HepG2 (cell line): ENCODE measurements around the gene PIP4K2C. TPM values are rescaled to one million over a fixed set of nuclear protein-coding genes. Genes with fewer than 3 reads are reported as not detected.

Experiments used
- ATAC-seq: fragments of 200-7000 bp; cut with Tn5 transposase; 3 replicates; pipeline ENCODE4 v1.9.1; 2020; ENCODE audit warnings: mild to moderate bottlenecking, moderate library complexity
- BruUV-seq: library from RNA; stranded (reverse); fragments of 400-500 nt; replicated peaks from 2 replicates; lab custom pipeline; 2021; lab: Mats Ljungman, UMichigan
- CTCF ChIA-PET: fragments of 300-600 bp; formaldehyde crosslinking; extraction: SDS; loops from one replicate; lab custom pipeline; 2021; ENCODE audit warnings: low total read pairs, inconsistent platforms, low intra/inter-chr PET ratio; lab: Yijun Ruan, JAX
- POLR2A ChIA-PET: fragments of 350-600 bp; sonication (Branson Sonifier 250); formaldehyde crosslinking; loops from one replicate; lab custom pipeline; 2020; ENCODE audit warnings: antibody characterized with exemption, inconsistent platforms; lab: Yijun Ruan, JAX
- DNase-seq: peaks from one replicate; pipeline ENCODE4 v3.0.0-alpha.2; 2015; ENCODE audit warnings: low spot score
- FAIRE-seq: peaks from 3 replicates; lab custom pipeline; 2011; peaks lifted over from hg19 to GRCh38; lab: Jason Lieb, UNC
- H2AFZ ChIP-seq: one replicate; pipeline ENCODE4 v1.6.1; 2011; ENCODE audit warnings: low read length, inconsistent platforms
- H3K27ac ChIP-seq: fragments of 300-600 bp; 3 replicates; pipeline ENCODE4 v1.8.0; 2011; ENCODE audit warnings: mixed run types, mild to moderate bottlenecking, mixed read lengths, low read length, inconsistent platforms; ENCODE audit not compliant: insufficient read depth; ENCODE audit errors: extremely low read length
- H3K27me3 ChIP-seq, 2 experiments: fragments of 200-600 bp in 1 of 2; 2 replicates in 1 of 2; 3 replicates in 1 of 2; pipeline versions ENCODE4 v1.6.0 to v1.8.0; 2011; ENCODE audit warnings: low read length in 2 of 2, mild to moderate bottlenecking in 2 of 2, moderate library complexity in 2 of 2, inconsistent platforms in 1 of 2; ENCODE audit not compliant: insufficient read depth in 2 of 2, control insufficient read depth in 1 of 2
- H3K36me3 ChIP-seq, 2 experiments: fragments of 200-600 bp in 1 of 2; replicated peaks in 1 of 2; 2 replicates in 1 of 2; 3 replicates in 1 of 2; pipeline versions ENCODE4 v1.5.1 to v1.8.0; 2011; ENCODE audit warnings: low read length in 2 of 2, inconsistent platforms in 1 of 2; ENCODE audit not compliant: insufficient read depth in 2 of 2, control insufficient read depth in 1 of 2
- H3K4me1 ChIP-seq: 2 replicates; pipeline ENCODE4 v1.5.1; 2012; ENCODE audit warnings: low read length, inconsistent platforms; ENCODE audit not compliant: insufficient read depth
- H3K4me2 ChIP-seq: 2 replicates; pipeline ENCODE4 v1.6.0; 2011; ENCODE audit warnings: low read depth, low read length, inconsistent platforms
- H3K4me3 ChIP-seq, 3 experiments: fragments of 200-600 bp in 1 of 3; sonication (generic), shearing (Covaris generic) in 1 of 3; replicated peaks in 1 of 3; 2 replicates each; pipeline ENCODE4 v1.5.1; 2011 to 2016; ENCODE audit warnings: low read length in 3 of 3, inconsistent platforms in 2 of 3, low read depth in 2 of 3, mild to moderate bottlenecking in 2 of 3, control low read depth in 1 of 3, mixed read lengths in 1 of 3; ENCODE audit not compliant: insufficient read depth in 1 of 3
- H3K79me2 ChIP-seq: one replicate; pipeline ENCODE4 v1.6.1; 2011; ENCODE audit warnings: low read length, inconsistent platforms; ENCODE audit not compliant: insufficient read depth
- H3K9ac ChIP-seq: 2 replicates; pipeline ENCODE4 v1.6.0; 2011; ENCODE audit warnings: mild to moderate bottlenecking, low read depth, low read length, inconsistent platforms; ENCODE audit not compliant: insufficient read depth
- H3K9me3 ChIP-seq: 2 replicates; pipeline ENCODE4 v1.5.1; 2012; ENCODE audit warnings: mild to moderate bottlenecking, low read length
- H4K20me1 ChIP-seq: 2 replicates; pipeline ENCODE4 v1.6.0; 2011; ENCODE audit warnings: inconsistent platforms, mild to moderate bottlenecking, low read length, moderate library complexity; ENCODE audit not compliant: insufficient read depth
- CEBPG ChIP-seq: IDR thresholded peaks from 2 replicates; pipeline ENCODE4 v1.6.1; 2016
- DR1 ChIP-seq: sonication (generic); formaldehyde crosslinking; IDR thresholded peaks from 2 replicates; pipeline ENCODE4 v1.8.0; 2021; ENCODE audit warnings: mild to moderate bottlenecking, missing genetic modification reagents, inconsistent platforms
- ELF4 ChIP-seq: sonication (generic); formaldehyde crosslinking; IDR thresholded peaks from 2 replicates; pipeline ENCODE4 v1.5.0; 2020; ENCODE audit warnings: missing genetic modification reagents, mild to moderate bottlenecking, moderate library complexity, borderline replicate concordance
- KMT2A ChIP-seq: sonication (generic); formaldehyde crosslinking; IDR thresholded peaks from 2 replicates; pipeline ENCODE4 v1.4.0; 2020; ENCODE audit warnings: missing genetic modification reagents
- MIER2 ChIP-seq: IDR thresholded peaks from 2 replicates; pipeline ENCODE4 v1.6.1; 2016; ENCODE audit warnings: missing biosample characterization, missing genetic modification reagents
- MIXL1 ChIP-seq: IDR thresholded peaks from 2 replicates; pipeline ENCODE4 v1.6.1; 2016
- NR2F6 ChIP-seq, 2 experiments: IDR thresholded peaks; 2 replicates each; pipeline ENCODE4 v1.6.1; 2016; ENCODE audit warnings: antibody characterized with exemption in 1 of 2, mild to moderate bottlenecking in 1 of 2
- RARG ChIP-seq: sonication (generic); formaldehyde crosslinking; IDR thresholded peaks from 2 replicates; pipeline ENCODE4 v1.4.0; 2020; ENCODE audit warnings: low read depth, mild to moderate bottlenecking, missing genetic modification reagents
- ZNF329 ChIP-seq: sonication (generic); formaldehyde crosslinking; IDR thresholded peaks from 2 replicates; pipeline ENCODE4 v1.9.0; 2021; ENCODE audit warnings: low read depth, mild to moderate bottlenecking, missing genetic modification reagents
- ZNF747 ChIP-seq: sonication (generic); formaldehyde crosslinking; IDR thresholded peaks from 2 replicates; pipeline ENCODE4 v1.8.1; 2023; ENCODE audit warnings: missing genetic modification reagents, mild to moderate bottlenecking, borderline replicate concordance
- ZNF782 ChIP-seq: sonication (generic); formaldehyde crosslinking; IDR thresholded peaks from 2 replicates; pipeline ENCODE4 v1.4.0; 2020; ENCODE audit warnings: missing genetic modification reagents, mild to moderate bottlenecking, borderline replicate concordance
- ZSCAN12 ChIP-seq: sonication (generic); formaldehyde crosslinking; IDR thresholded peaks from 2 replicates; pipeline ENCODE4 v1.9.0; 2021; ENCODE audit warnings: mild to moderate bottlenecking, missing genetic modification reagents
- WGBS: methylation state at CpG from one replicate; pipeline ENCODE4 v1.1.6; 2017; ENCODE audit warnings: low lambda C conversion rate; 5-methylcytosine and 5-hydroxymethylcytosine counted together
- in situ Hi-C: cut with HindIII; loops from 2 replicates; pipeline ENCODE4 v1.10.0; 2017; ENCODE audit warnings: low pct_unique_long_range_greater_than_20kb; ENCODE audit not compliant: extremely low pct_ligation_motif_present
- intact Hi-C: fragments of 100-400 bp; cut with micrococcal nuclease; formaldehyde crosslinking; loops from one replicate; pipeline ENCODE4 v1.10.0; 2022; ENCODE audit not compliant: unreplicated experiment
- polyA plus RNA-seq, 8 experiments: library from polyadenylated mRNA; depleted of rRNA in 3 of 8; stranded (reverse) in 7 of 8; unstranded in 1 of 8; fragments of >200 nt; fragmentation: Illumina TruSeq in 4 of 8; extraction: Trizol in 4 of 8; gene quantifications; 2 replicates each; pipeline versions ENCODE4 v1.2.1 to v1.2.3, GENCODE V29; 2011 to 2016; ENCODE audit warnings: low read depth in 4 of 8, missing spikeins in 1 of 8, mixed read lengths in 1 of 8; ENCODE audit not compliant: insufficient read depth in 1 of 8
- total RNA-seq, 5 experiments: library from RNA; depleted of rRNA; stranded (reverse); fragments of >200 nt; fragmentation: Illumina TruSeq; extraction: Trizol; gene quantifications; 2 replicates each; pipeline ENCODE4 v1.2.3, GENCODE V29; 2016; ENCODE audit warnings: low read depth in 1 of 5
- TF ChIP-seq, protein P1 (sequence below): sonication (generic); formaldehyde crosslinking; IDR thresholded peaks from 2 replicates; pipeline ENCODE4 v1.8.0; 2022; ENCODE audit warnings: mild to moderate bottlenecking, missing genetic modification reagents, moderate library complexity
- TF ChIP-seq, protein P2 (sequence below): sonication (generic); formaldehyde crosslinking; IDR thresholded peaks from 2 replicates; pipeline ENCODE4 v1.5.0; 2020; ENCODE audit warnings: missing genetic modification reagents

PIP4K2C gene
- total and polyA plus RNA-seq, 2 of the 13 experiments (the other 11 are each of a cell fraction or from before 2014, with no cell fraction given): 23.3 to 26.4 TPM

DNA sequence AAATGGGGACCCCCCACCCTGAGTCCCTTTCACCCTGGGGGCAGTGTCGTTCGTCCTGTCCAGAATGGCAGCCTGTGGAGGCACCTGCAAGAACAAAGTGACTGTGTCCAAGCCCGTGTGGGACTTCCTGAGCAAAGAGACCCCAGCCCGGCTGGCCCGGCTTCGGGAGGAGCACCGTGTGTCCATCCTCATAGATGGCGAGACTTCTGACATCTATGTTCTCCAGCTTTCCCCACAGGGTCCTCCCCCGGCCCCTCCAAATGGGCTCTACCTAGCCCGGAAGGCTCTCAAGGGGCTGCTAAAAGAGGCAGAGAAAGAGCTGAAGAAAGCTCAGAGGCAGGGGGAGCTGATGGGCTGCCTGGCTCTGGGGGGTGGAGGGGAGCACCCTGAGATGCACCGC lies 15.8 kb downstream of the PIP4K2C start:
- no TSS peak for BruUV-seq
- no peak overlapping the region for H2AFZ ChIP-seq
- H4K20me1 ChIP-seq: no peaks in the 10 kb centered on the region; the same call in 1 of the 2 replicates
- intact Hi-C loops: no loop called here
- ChIA-PET CTCF (no interaction called here), POLR2A (interaction anchor here (5.4 kb wide), 1 partner anchor 15 kb away, joined by 26 read pairs; the partner anchor contains the start of gene PIP4K2C)
- peaks cover 2 to 3% of the 10 kb centered on the region in 2 experiments; a peak in 1 of 5 replicates for H3K36me3 ChIP-seq
- 91% methylated on average over 11 of the region's 11 CpGs for WGBS
- H3K9ac ChIP-seq: no peak overlapping the region
- no peak overlapping the region for H3K4me2 ChIP-seq
- no peak overlapping the region for H3K27ac ChIP-seq
- H3K4me3 ChIP-seq: no peak overlapping the region
- H3K27me3 ChIP-seq: peaks cover 0 to 22% of the 10 kb centered on the region in 2 experiments; a peak in 2 of 5 replicates
- FAIRE-seq: no peak
- H3K79me2 ChIP-seq: no peaks in the 10 kb centered on the region
- H3K4me1 ChIP-seq: peaks cover 38% of the 10 kb centered on the region
- no peak for DNase-seq
- in situ Hi-C loops: no loop called here
- ATAC-seq: no peak
- H3K9me3 ChIP-seq: no peaks in the 10 kb centered on the region
- no peak for TF ChIP-seq MIER2 (CRISPR knock-in tag)
- no peak for TF ChIP-seq MIXL1 (CRISPR knock-in tag)
- no peak for TF ChIP-seq CEBPG (CRISPR knock-in tag)
- TF ChIP-seq RARG (CRISPR knock-in tag): no peak
- TF ChIP-seq, all 625 proteins: peak for 0

DNA sequence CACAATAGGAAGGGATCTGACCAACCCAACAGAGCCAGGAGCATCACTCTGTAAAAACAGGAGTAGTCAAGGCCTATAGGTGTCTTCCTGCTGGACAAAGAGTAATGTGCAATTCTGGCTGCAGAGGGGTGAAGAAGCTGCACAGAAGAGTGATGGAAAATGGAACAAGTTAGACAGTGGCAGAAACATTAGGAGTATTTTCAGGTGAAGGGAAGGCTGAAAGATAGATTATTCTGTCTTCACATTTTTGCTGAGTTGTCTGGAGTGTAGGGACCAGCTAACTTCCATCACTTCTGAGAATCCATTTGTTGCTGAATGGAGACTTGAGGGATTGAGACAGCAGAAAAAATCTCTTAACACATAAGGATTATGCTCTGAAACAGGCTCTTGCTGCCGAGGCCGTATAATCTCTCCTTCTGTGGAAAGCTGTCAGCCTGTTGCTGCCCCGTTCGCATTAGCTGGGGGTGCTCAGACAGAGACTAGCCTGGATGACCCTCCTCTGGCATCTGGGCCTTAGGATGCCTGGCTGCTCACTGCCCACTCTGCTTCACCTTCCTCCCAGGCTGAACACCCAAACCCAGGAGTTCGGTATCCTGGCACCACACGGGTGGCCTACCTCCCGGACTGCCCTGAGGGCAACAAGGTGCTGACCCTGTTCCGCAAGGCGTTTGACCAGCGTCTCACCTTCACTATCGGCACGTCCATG lies 17.1 kb downstream of the PIP4K2C start:
- H3K27me3 ChIP-seq: peaks cover 0 to 22% of the 10 kb centered on the region in 2 experiments; a peak in 2 of 5 replicates
- 62% methylated on average over 12 of the region's 12 CpGs for WGBS

More for the DNA sequence above, 17.1 kb downstream of the PIP4K2C start:
- H2AFZ ChIP-seq: no peak overlapping the region
- DNase-seq: no peak
- no peak for FAIRE-seq
- in situ Hi-C loops: no loop called here
- ATAC-seq: no peak
- H3K4me2 ChIP-seq: no peak overlapping the region
- H3K36me3 ChIP-seq: no peaks in the 10 kb centered on the region
- no peaks in the 10 kb centered on the region; the same call in 1 of the 2 replicates for H4K20me1 ChIP-seq
- no peaks in the 10 kb centered on the region for H3K79me2 ChIP-seq
- no peak overlapping the region for H3K9ac ChIP-seq
- POLR2A ChIA-PET: interaction anchor here (0.9 to 5.4 kb wide), 3 partner anchors 16 to 85 kb away, joined by 3 to 26 read pairs (median 4); partner anchors contain the start of gene PIP4K2C
- BruUV-seq: no TSS peak
- no peak overlapping the region for H3K4me3 ChIP-seq
- TF ChIP-seq ZNF747: no peak
- TF ChIP-seq, protein P1, sequence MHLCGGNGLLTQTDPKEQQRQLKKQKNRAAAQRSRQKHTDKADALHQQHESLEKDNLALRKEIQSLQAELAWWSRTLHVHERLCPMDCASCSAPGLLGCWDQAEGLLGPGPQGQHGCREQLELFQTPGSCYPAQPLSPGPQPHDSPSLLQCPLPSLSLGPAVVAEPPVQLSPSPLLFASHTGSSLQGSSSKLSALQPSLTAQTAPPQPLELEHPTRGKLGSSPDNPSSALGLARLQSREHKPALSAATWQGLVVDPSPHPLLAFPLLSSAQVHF (CRISPR knock-in tag): no peak
- TF ChIP-seq, protein P2, sequence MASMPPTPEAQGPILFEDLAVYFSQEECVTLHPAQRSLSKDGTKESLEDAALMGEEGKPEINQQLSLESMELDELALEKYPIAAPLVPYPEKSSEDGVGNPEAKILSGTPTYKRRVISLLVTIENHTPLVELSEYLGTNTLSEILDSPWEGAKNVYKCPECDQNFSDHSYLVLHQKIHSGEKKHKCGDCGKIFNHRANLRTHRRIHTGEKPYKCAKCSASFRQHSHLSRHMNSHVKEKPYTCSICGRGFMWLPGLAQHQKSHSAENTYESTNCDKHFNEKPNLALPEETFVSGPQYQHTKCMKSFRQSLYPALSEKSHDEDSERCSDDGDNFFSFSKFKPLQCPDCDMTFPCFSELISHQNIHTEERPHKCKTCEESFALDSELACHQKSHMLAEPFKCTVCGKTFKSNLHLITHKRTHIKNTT: no peak
- no peak for TF ChIP-seq ELF4 (CRISPR knock-in tag)
- no peak for TF ChIP-seq KMT2A (CRISPR knock-in tag)
- TF ChIP-seq ZNF329 (CRISPR knock-in tag): no peak
- TF ChIP-seq ZNF782 (CRISPR knock-in tag): no peak
- no peak for TF ChIP-seq ZSCAN12
- no peak for TF ChIP-seq NR2F6 (IDR thresholded peaks at IDR 0.05)
- TF ChIP-seq NR2F6 (CRISPR knock-in tag; IDR thresholded peaks at IDR 0.05): no peak
- no peak for TF ChIP-seq DR1
- TF ChIP-seq, all 625 proteins: peak for 0
- Histone ChIP-seq H3K27ac (no peak overlapping the region), H3K9me3 (no peaks in the 10 kb centered on the region), H3K4me1 (peaks cover 50% of the 10 kb centered on the region)
- intact Hi-C loops: no loop called here
- CTCF ChIA-PET: no interaction called here
